GM12878 (cell line): ENCODE results near the gene TRAF5. TPM values are rescaled to one million over a fixed set of nuclear protein-coding genes. Genes with fewer than 3 reads are reported as not detected.

Source experiments
- ATAC-seq: fragments of 200-7000 bp; cut with Tn5 transposase; 3 replicates; pipeline ENCODE4 v1.9.1; 2020; ENCODE audit warnings: mild to moderate bottlenecking, moderate library complexity
- BruUV-seq: library from RNA; stranded (reverse); fragments of 400-500 nt; replicated peaks from 2 replicates; lab custom pipeline; 2021; lab: Mats Ljungman, UMichigan
- CTCF ChIA-PET: fragments of 300-600 bp; sonication (Branson Sonifier 250); formaldehyde crosslinking; extraction: SDS; loops from one replicate; lab custom pipeline; 2021; ENCODE audit warnings: inconsistent platforms; lab: Yijun Ruan, JAX
- POLR2A ChIA-PET: fragments of 350-600 bp; formaldehyde crosslinking; extraction: SDS; loops from one replicate; lab custom pipeline; 2021; ENCODE audit warnings: inconsistent platforms; lab: Charles Lee
- RAD21 ChIA-PET: fragments of 300-600 bp; sonication (Branson Sonifier 250); formaldehyde crosslinking; loops from one replicate; lab custom pipeline; 2023; ENCODE audit warnings: antibody characterized with exemption; ENCODE audit not compliant: unreplicated experiment; lab: Charles Lee
- SMC1A ChIA-PET: fragments of 300-600 bp; sonication (Branson Sonifier 250); formaldehyde crosslinking; loops from one replicate; lab custom pipeline; 2023; ENCODE audit not compliant: unreplicated experiment, uncharacterized antibody; lab: Charles Lee
- DNase-seq: peaks from one replicate; pipeline ENCODE4 v3.0.0-alpha.2; 2011; ENCODE audit warnings: low read depth, low spot score
- FAIRE-seq: peaks from 3 replicates; lab custom pipeline; 2011; peaks lifted over from hg19 to GRCh38; lab: Jason Lieb, UNC
- H2AFZ ChIP-seq: 2 replicates; pipeline ENCODE4 v1.6.0; 2011; ENCODE audit warnings: low read depth, low read length, control low read depth; ENCODE audit not compliant: control insufficient read depth
- H3K27ac ChIP-seq: 2 replicates; pipeline ENCODE4 v1.5.1; 2011; ENCODE audit warnings: control low read depth; ENCODE audit not compliant: control insufficient read depth, insufficient read depth
- H3K27me3 ChIP-seq, 2 experiments: replicated peaks in 1 of 2; 2 replicates each; pipeline versions ENCODE4 v1.6.0 to v1.6.1; 2011; ENCODE audit warnings: low read length in 1 of 2; ENCODE audit not compliant: control insufficient read depth in 2 of 2, insufficient read depth in 2 of 2
- H3K36me3 ChIP-seq, 2 experiments: 2 replicates each; pipeline ENCODE4 v1.5.1; 2011; ENCODE audit warnings: low read length in 1 of 2; ENCODE audit not compliant: control insufficient read depth in 2 of 2, insufficient read depth in 2 of 2
- H3K4me1 ChIP-seq: 2 replicates; pipeline ENCODE4 v1.6.1; 2011; ENCODE audit warnings: mild to moderate bottlenecking, low read length, moderate library complexity, mixed read lengths; ENCODE audit not compliant: control insufficient read depth, insufficient read depth
- H3K4me2 ChIP-seq: 2 replicates; pipeline ENCODE4 v1.6.0; 2011; ENCODE audit warnings: control low read depth; ENCODE audit not compliant: control insufficient read depth, insufficient read depth
- H3K4me3 ChIP-seq: fragments of 200-600 bp; sonication (generic); 2 replicates; pipeline ENCODE4 v1.5.1; 2016
- H3K79me2 ChIP-seq: 2 replicates; pipeline ENCODE4 v1.6.0; 2011; ENCODE audit warnings: low read length; ENCODE audit not compliant: control insufficient read depth, insufficient read depth
- H3K9ac ChIP-seq: 2 replicates; pipeline ENCODE4 v1.8.0; 2011; ENCODE audit warnings: low read length, control low read depth, mixed read lengths; ENCODE audit not compliant: control insufficient read depth, insufficient read depth
- H3K9me3 ChIP-seq: replicated peaks from 3 replicates; pipeline ENCODE4 v1.5.1; 2011; ENCODE audit warnings: mild to moderate bottlenecking, low read length; ENCODE audit not compliant: control insufficient read depth, insufficient read depth
- H4K20me1 ChIP-seq: 2 replicates; pipeline ENCODE4 v1.6.0; 2011; ENCODE audit not compliant: control insufficient read depth, insufficient read depth
- ATF7 ChIP-seq: fragments of 450-650 bp; IDR thresholded peaks from 2 replicates; pipeline ENCODE4 v1.6.1; 2016; ENCODE audit warnings: low read depth, mild to moderate bottlenecking
- BCL11A ChIP-seq: IDR thresholded peaks from 2 replicates; pipeline ENCODE4 v1.6.1; 2011; ENCODE audit warnings: low read depth, low read length
- EED ChIP-seq: sonication (generic); IDR thresholded peaks from 2 replicates; pipeline ENCODE4 v1.6.1; 2016; ENCODE audit warnings: antibody characterized with exemption, low read depth
- ETV6 ChIP-seq, 2 experiments: fragments of 450-650 bp in 1 of 2; IDR thresholded peaks in 1 of 2; conservative IDR thresholded peaks in 1 of 2; 2 replicates each; pipeline ENCODE4 v1.6.1; 2014; ENCODE audit warnings: antibody characterized with exemption in 1 of 2, borderline replicate concordance in 1 of 2, low read depth in 1 of 2, mild to moderate bottlenecking in 1 of 2, moderate library complexity in 1 of 2
- IRF4 ChIP-seq: IDR thresholded peaks from 2 replicates; pipeline ENCODE4 v1.6.1; 2011; ENCODE audit warnings: low read depth, low read length
- JUNB ChIP-seq: IDR thresholded peaks from 2 replicates; pipeline ENCODE4 v1.6.1; 2016; ENCODE audit warnings: antibody characterized with exemption, mild to moderate bottlenecking
- MEF2A ChIP-seq: IDR thresholded peaks from 2 replicates; pipeline ENCODE4 v1.6.1; 2011; ENCODE audit warnings: low read depth, mild to moderate bottlenecking, low read length, moderate library complexity; ENCODE audit not compliant: insufficient read depth
- NFIC ChIP-seq: IDR thresholded peaks from 2 replicates; pipeline ENCODE4 v1.6.1; 2012; ENCODE audit warnings: low read depth, mild to moderate bottlenecking, inconsistent platforms, low read length, moderate library complexity
- NFYB ChIP-seq: IDR thresholded peaks from 2 replicates; pipeline ENCODE4 v1.6.1; 2011; ENCODE audit warnings: low read depth, mild to moderate bottlenecking, low read length, improper control_type of control experiment, moderate library complexity; ENCODE audit not compliant: insufficient read depth
- POLR2A ChIP-seq: IDR thresholded peaks from 2 replicates; pipeline ENCODE4 v1.6.1; 2011; ENCODE audit warnings: low read depth, mild to moderate bottlenecking, low read length
- SUPT20H ChIP-seq: IDR thresholded peaks from 2 replicates; pipeline ENCODE4 v1.6.1; 2011; ENCODE audit warnings: low read depth, mild to moderate bottlenecking, low read length, moderate library complexity, borderline replicate concordance; ENCODE audit not compliant: control insufficient read depth
- ZBED1 ChIP-seq: IDR thresholded peaks from 2 replicates; pipeline ENCODE4 v1.6.1; 2016; ENCODE audit warnings: borderline replicate concordance
- ZNF384 ChIP-seq: IDR thresholded peaks from 2 replicates; pipeline ENCODE4 v1.6.1; 2012; ENCODE audit warnings: low read depth, mild to moderate bottlenecking, low read length, improper control_type of control experiment, borderline replicate concordance
- whole genome bisulfite sequencing: methylation state at CpG from one replicate; pipeline ENCODE4 v1.1.6; 2016; ENCODE audit warnings: low lambda C conversion rate; ENCODE audit not compliant: insufficient replicate concordance, insufficient coverage; ENCODE audit errors: missing lambda C conversion rate; 5-methylcytosine and 5-hydroxymethylcytosine counted together
- in situ Hi-C: fragments of 300-500 bp; cut with MboI; formaldehyde crosslinking; loops from 9 replicates; pipeline ENCODE4 v1.14.3; 2018; ENCODE audit warnings: mixed read lengths
- intact Hi-C: fragments of 100-400 bp; cut with micrococcal nuclease; formaldehyde crosslinking; loops from one replicate; pipeline ENCODE4 v1.14.2; 2022; ENCODE audit not compliant: unreplicated experiment
- polyA plus RNA-seq, 11 experiments: library from polyadenylated mRNA; depleted of rRNA in 4 of 11; unstranded in 6 of 11; stranded (reverse) in 5 of 11; fragments of >200 nt; fragmentation: Nextera tagmentation in 4 of 11; fragmentation: Illumina TruSeq in 1 of 11; extraction: Ambion mirVana in 4 of 11; extraction: Trizol in 1 of 11; gene quantifications; 1 replicate in 1 of 11; 2 replicates in 10 of 11; pipeline versions ENCODE4 v1.2.1 to v1.2.3, GENCODE V29; 2011 to 2016; ENCODE audit warnings: inconsistent platforms in 2 of 11, missing spikeins in 2 of 11, low read depth in 1 of 11
- total RNA-seq, 4 experiments: library from RNA; depleted of rRNA in 3 of 4; stranded (reverse); fragments of >200 nt in 3 of 4; fragmentation: Illumina TruSeq in 1 of 4; extraction: Trizol in 1 of 4; gene quantifications; 2 replicates each; pipeline versions ENCODE4 v1.2.1 to v1.2.3, GENCODE V29; 2013 to 2021
- TF ChIP-seq, protein P1 (sequence below): IDR thresholded peaks from 2 replicates; pipeline ENCODE4 v1.6.1; 2011; ENCODE audit warnings: borderline replicate concordance, low read depth, mild to moderate bottlenecking, moderate library complexity, low read length; ENCODE audit not compliant: insufficient read depth, poor library complexity, severe bottlenecking
- TF ChIP-seq, protein P2 (sequence below): fragments of 450-650 bp; formaldehyde crosslinking; IDR thresholded peaks from 2 replicates; pipeline ENCODE4 v1.4.0; 2022; ENCODE audit warnings: mild to moderate bottlenecking, moderate library complexity
- TF ChIP-seq, protein P3 (sequence below): fragments of 450-650 bp; IDR thresholded peaks from 2 replicates; pipeline ENCODE4 v1.6.1; 2017; ENCODE audit warnings: mild to moderate bottlenecking

TRAF5 gene
- total and polyA plus RNA-seq, 10 of the 15 experiments (the other 5 are each of a cell fraction or from before 2014, with no cell fraction given): 10.6 to 36.5 (median 26.3) TPM

DNA sequence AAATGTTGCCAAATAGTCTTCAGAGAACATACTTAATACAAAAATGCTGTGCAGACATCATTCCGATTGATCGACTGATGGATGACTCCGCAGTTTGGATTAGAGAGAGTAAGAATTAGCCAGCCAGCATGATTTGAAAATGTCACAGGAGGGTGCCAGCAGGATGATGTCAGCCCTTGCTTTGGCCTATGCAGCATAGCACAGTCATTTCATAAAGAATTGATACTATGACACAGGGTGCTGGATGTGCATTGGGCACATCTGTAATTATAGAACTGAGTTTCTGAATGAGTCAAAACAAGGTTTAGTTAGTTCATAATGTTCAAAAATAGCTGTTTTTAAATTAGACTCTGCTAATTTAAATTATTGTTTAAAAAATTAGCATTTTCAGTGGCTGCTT, 21.6 kb upstream of the TRAF5 start (continued):
- TF ChIP-seq IRF4: peak; percentile 75; the same call in 1 of the 2 replicates
- TF ChIP-seq JUNB: peak; percentile 94
- TF ChIP-seq ETV6 (conservative IDR thresholded peaks at IDR 0.05 in 1 of 2, IDR thresholded peaks at IDR 0.05 in 1 of 2; ENCODE audit: borderline replicate concordance in 1 of 2, low read depth in 1 of 2): 0 out of 4 replicates have a peak, but pooled peaks of 1 of the 2 experiments have one; percentile 13
- TF ChIP-seq ZNF384: no peak
- TF ChIP-seq POLR2A: no peak
- peak; percentile 73; the same call in 1 of the 2 replicates for TF ChIP-seq ZBED1
- TF ChIP-seq BCL11A: peak; percentile 53; the same call in 1 of the 2 replicates
- TF ChIP-seq MEF2A: peak; percentile 91
- TF ChIP-seq NFIC: peak; percentile 77; the same call in 1 of the 2 replicates
- TF ChIP-seq, protein P1, sequence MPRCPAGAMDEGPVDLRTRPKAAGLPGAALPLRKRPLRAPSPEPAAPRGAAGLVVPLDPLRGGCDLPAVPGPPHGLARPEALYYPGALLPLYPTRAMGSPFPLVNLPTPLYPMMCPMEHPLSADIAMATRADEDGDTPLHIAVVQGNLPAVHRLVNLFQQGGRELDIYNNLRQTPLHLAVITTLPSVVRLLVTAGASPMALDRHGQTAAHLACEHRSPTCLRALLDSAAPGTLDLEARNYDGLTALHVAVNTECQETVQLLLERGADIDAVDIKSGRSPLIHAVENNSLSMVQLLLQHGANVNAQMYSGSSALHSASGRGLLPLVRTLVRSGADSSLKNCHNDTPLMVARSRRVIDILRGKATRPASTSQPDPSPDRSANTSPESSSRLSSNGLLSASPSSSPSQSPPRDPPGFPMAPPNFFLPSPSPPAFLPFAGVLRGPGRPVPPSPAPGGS: peak; percentile 64
- TF ChIP-seq EED: peak; percentile 45; the same call in 1 of the 2 replicates
- peak; percentile 58 for TF ChIP-seq ATF7

DNA sequence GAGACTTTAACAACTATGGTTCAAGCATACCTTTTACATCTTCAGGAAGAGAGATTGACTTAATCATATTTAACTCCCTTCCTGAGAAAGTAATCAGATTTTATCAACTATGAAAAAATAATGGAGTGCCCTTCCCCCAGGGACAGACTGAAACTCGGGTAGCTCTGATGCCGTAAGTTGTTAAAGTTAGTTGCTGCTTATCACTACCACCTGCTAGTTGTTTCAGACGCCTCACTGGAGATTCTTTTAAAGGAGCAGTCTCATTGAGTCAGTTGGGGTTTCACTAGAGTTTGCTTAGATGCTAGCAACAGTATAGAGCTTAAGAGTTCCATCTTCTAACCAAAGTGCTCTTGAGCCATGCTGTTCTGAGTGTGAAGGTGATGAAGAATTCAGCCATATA, 17.0 kb upstream of the TRAF5 start:
- Histone ChIP-seq H3K36me3 (peaks cover 2 to 13% of the 10 kb centered on the region in 2 experiments; a peak in 3 of 4 replicates), H3K9ac (no peak overlapping the region), H3K27me3 (no peaks in the 10 kb centered on the region), H3K4me3 (no peak overlapping the region), H3K79me2 (no peaks in the 10 kb centered on the region), H3K4me1 (0 out of 2 replicates have a peak, but pooled peaks cover 2% of the 10 kb centered on the region), H4K20me1 (no peaks in the 10 kb centered on the region), H3K27ac (no peak overlapping the region), H3K4me2 (no peak overlapping the region), H3K9me3 (no peaks in the 10 kb centered on the region), H2AFZ (no peak overlapping the region)
- in situ Hi-C loops (no loop called here), intact Hi-C loops (no loop called here)
- FAIRE-seq: no peak
- POLR2A ChIA-PET: no interaction called here
- BruUV-seq: no TSS peak
- SMC1A ChIA-PET: interaction anchor here (2.2 kb wide), 1 partner anchor 11 kb away, joined by 4 read pairs; no protein-coding TSS in a partner anchor
- WGBS: 95% methylated on average over 3 of the region's 3 CpGs
- ATAC-seq: no peak
- RAD21 ChIA-PET: interaction anchor here (1.0 kb wide), 1 partner anchor 168 kb away, joined by 4 read pairs; no protein-coding TSS in a partner anchor
- CTCF ChIA-PET: interaction anchor here (0.7 to 2.7 kb wide), 3 partner anchors 11 to 14 kb away, joined by 3 to 12 read pairs (median 3); no protein-coding TSS in a partner anchor
- no peak for DNase-seq
- TF ChIP-seq, protein P2, sequence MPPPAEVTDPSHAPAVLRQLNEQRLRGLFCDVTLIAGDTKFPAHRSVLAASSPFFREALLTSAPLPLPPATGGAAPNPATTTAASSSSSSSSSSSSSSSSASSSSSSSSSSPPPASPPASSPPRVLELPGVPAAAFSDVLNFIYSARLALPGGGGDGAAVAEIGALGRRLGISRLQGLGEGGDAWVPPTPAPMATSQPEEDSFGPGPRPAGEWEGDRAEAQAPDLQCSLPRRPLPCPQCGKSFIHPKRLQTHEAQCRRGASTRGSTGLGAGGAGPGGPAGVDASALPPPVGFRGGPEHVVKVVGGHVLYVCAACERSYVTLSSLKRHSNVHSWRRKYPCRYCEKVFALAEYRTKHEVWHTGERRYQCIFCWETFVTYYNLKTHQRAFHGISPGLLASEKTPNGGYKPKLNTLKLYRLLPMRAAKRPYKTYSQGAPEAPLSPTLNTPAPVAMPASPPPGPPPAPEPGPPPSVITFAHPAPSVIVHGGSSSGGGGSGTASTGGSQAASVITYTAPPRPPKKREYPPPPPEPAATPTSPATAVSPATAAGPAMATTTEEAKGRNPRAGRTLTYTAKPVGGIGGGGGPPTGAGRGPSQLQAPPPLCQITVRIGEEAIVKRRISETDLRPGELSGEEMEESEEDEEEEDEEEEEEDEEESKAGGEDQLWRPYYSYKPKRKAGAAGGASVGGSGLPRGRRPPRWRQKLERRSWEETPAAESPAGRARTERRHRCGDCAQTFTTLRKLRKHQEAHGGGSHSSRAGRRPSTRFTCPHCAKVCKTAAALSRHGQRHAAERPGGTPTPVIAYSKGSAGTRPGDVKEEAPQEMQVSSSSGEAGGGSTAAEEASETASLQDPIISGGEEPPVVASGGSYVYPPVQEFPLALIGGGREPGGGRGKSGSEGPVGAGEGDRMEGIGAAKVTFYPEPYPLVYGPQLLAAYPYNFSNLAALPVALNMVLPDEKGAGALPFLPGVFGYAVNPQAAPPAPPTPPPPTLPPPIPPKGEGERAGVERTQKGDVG (CRISPR knock-in tag): no peak
- no peak for TF ChIP-seq SUPT20H
- TF ChIP-seq NFYB: no peak
- TF ChIP-seq, protein P3, sequence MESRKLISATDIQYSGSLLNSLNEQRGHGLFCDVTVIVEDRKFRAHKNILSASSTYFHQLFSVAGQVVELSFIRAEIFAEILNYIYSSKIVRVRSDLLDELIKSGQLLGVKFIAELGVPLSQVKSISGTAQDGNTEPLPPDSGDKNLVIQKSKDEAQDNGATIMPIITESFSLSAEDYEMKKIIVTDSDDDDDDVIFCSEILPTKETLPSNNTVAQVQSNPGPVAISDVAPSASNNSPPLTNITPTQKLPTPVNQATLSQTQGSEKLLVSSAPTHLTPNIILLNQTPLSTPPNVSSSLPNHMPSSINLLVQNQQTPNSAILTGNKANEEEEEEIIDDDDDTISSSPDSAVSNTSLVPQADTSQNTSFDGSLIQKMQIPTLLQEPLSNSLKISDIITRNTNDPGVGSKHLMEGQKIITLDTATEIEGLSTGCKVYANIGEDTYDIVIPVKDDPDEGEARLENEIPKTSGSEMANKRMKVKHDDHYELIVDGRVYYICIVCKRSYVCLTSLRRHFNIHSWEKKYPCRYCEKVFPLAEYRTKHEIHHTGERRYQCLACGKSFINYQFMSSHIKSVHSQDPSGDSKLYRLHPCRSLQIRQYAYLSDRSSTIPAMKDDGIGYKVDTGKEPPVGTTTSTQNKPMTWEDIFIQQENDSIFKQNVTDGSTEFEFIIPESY: no peak
